Stimulated activated naive CD4-positive, alpha-beta T cell treated with Interleukin-2 at 50 U/mL for 16 hours (primary cell): ENCODE measurements around the gene AQR.
"Not testable (repeated sequence)": the region's sequence is repeated elsewhere in the genome, so short reads cannot be mapped to it uniquely, and the experiment has no call there.

Experiments used
- DNase-seq: peaks from one replicate; lab custom pipeline; 2025; lab: John Stamatoyannopoulos, UW

Gene AQR

DNA sequence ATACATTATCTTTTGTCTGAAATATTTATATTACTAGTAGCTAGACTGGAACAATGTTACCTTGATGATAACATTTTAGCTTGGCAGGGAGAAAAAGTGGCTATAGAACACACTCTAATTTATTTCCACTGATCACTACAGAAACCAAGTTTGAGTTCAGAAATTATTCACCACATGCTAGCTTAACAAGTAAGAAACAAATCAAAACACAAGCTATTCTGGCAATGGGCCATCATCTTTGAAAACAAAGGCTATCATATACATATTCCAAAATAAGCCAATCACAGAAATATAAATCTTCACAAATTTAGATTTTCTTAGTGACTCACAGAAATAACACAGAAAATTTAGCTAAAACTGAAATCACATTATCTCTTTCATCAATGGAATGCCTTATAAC lies 17.1 kb downstream of the AQR start:
- no peak for DNase-seq

- DNase-seq: no peak
Observed at GRCh38 chr15:34951993-34952392, 17.5 kb downstream of the AQR start.

DNA sequence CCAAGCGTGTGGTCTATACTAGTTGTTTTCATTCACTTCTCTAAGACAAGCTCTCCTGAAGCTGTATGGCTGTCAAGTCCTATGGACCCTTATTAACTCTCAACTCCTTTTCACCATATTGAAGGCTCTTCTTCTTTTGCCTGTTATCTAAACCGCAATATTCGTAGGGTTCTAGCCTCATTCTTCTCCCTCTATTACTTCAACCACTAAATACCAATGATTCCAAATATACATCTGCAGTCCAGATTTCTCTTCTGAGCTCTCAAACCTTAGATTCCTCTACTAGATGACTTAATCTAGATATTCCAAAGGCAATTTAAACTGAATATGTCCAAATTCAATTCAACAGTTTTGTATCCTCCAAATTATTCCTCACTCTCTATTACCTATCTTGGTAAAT lies 24.6 kb downstream of the AQR start:
- no peak for DNase-seq

DNA sequence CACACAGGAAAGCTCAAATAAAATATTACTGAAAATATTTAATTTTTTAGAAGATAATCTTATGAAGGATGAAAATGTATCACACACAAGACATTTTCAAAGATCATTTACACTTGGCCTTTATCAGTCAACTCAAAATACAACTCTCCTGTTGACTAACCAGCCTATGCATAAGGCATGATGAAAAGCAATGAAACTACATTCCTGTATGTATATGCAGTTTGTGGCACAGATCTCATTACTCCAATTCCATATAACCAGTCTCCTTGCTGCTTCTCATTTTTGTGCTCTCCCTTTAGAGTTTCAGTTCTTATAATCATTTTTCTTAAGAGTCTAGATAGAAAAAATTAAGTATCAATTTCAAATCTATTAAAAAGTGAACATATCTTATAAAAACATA lies 25.8 kb downstream of the AQR start:
- no peak for DNase-seq

GRCh38 chr15:34943264-34943663 lies 26.3 kb downstream of the AQR start:
- DNase-seq: not testable (repeated sequence)

DNA sequence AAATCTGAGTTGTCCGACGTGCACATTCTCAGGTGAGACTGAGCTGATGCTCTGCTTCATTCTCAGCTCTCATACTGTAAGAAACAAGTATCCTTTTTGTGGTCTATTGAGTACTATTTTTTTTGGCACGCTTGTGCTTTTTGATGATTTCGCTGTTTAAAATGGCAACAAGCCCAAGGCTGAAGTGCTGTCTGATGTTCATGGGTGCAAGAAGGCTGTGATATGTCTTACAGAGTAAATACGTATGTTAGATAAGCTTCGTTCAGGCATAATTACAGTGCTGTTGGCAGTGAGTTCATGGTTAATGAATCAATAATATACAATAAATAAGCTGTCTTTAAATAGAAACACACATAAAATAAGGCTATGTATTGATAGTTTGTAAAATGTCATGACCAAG lies 27.2 kb downstream of the AQR start:
- DNase-seq: no peak

DNA sequence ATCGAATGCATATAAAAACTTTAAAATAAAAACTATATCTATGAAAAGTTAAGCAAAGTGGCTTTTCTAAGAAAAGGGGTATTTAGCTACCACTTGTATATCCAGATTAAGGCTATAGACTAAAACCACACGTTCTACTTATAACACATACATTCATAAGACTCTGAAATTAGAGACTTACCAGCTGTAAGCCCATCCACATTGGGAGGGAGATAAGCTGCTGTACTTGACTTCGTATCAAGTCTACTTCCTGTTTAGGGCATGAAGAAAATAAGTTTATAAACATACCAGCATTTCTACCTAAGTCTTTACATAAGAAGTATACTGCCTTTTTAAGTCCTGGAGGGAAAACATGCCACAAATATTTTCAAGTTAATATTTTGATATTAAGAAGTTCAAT lies 27.7 kb downstream of the AQR start:
- DNase-seq: no peak

- no peak for DNase-seq
Observed at GRCh38 chr15:34941185-34941698, 28.3 kb downstream of the AQR start.

- no peak for DNase-seq
Observed at GRCh38 chr15:34933432-34933975, 36.0 kb downstream of the AQR start.

- DNase-seq: not testable (repeated sequence)
Observed at GRCh38 chr15:34928349-34928748, 41.2 kb downstream of the AQR start.

DNA sequence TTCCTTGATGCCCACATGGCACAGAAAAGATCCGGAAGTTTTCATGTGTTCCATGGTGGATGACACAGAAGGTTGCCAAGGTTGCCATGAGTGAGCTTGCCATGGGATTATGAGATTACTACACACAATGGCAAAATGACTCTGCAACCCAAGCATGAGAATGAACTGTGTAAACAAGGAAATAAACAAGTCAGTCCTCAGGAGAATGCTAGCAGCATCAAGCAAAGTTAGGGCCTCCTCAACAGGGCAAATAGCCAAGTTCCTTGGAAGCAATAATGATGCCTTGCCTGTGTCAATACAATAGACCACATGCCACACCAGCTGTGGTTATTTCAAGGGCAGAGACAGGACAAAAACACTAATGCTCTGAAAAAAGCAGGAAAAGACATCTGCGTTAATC lies 41.8 kb downstream of the AQR start:
- no peak for DNase-seq

DNA sequence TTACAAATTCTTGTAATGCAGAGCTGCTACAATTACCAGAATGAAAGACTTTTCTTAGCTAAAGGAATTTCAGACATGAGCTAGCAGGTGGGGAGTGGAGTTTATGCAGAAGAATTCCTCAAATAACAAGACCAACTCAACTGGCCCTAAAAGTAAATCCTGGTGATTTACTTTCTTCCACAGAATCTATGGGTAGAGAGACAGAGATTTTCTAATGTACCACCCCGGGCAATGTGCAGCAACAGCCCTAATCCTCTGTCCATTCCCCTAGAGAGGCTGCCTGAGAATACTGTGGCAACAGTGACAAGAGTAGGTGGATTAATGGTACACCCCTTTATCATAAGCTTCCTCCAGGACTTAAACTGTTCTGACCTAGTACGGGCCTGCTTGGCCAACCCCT lies 55.2 kb downstream of the AQR start:
- no peak for DNase-seq

DNA sequence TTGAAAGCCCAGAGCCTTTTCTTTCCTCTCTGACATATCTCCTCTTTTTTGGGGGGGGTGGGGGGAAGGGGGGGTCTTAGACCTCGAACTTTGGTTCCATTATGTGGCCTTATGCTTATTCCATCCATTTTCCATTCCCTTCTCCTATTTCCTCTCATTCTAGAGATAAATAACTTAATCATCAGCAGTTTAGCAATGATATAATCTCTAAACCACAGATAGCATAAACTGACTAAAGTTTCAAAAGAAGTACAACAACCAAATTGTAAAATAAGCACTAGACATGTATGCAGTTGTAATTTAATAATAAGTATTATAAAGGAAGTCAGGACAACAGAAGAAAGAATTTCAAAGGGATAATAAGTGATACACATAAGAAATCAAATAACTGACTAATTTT lies 64.5 kb downstream of the AQR start:
- DNase-seq: no peak

DNA sequence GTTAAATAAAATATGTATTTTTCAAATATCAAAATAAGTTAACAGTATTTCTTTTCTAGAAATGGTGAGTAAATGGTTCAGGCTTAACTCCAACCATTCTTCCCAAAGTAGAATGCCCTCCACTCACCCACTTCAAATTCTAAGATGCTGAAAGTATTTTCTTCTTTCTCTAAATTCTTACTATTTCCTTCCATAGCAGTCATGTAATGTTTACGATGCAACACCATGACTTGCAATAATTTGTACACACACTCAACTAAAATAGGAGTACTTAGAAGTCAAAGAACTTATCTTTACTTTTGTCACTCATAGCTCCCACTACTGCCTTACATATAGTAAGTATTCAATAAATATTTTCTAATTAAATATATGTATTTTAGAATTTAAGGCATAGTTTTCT lies 65.0 kb downstream of the AQR start:
- no peak for DNase-seq

DNA sequence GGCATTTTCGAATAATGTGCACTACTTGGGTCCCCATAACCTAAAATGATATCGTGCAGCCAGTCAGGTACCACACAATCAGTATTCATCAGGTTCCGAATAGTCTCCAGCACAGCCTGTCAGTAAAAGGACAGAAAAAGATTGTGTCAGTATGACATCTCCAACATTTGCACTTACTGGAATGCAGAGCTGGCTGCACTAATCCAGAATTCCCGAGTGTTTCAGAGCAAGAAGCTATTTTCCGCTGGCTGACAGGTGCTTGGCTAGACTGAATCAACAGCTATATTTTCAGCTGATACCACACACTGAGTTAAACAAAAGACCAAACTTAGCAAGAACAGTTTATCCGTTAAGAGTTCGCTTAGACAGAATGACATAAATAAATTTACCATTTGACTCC lies 68.8 kb downstream of the AQR start:
- DNase-seq: no peak

- no peak for DNase-seq
Observed at GRCh38 chr15:34896183-34896582, 73.4 kb downstream of the AQR start.

DNA sequence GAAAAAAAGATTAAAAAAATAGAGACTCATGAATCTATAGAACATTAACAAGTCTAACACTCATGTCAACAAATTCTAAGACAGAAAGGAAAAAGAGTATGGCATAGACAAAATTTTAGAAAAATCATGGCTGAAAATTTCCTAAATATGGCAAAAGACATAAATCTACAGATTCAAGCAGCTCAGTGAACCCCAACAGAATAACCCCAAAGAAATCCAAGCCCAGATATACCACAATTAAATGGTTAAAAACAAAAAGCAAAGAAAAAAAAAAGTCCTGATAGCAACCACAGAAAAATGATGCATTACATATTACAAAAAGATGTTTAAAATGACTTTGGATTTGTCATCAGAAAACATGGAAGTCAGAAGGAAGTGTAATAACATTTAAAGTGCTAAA lies 75.6 kb downstream of the AQR start:
- DNase-seq: no peak

- no peak for DNase-seq
Observed at GRCh38 chr15:34892963-34893591, 76.5 kb downstream of the AQR start.

DNA sequence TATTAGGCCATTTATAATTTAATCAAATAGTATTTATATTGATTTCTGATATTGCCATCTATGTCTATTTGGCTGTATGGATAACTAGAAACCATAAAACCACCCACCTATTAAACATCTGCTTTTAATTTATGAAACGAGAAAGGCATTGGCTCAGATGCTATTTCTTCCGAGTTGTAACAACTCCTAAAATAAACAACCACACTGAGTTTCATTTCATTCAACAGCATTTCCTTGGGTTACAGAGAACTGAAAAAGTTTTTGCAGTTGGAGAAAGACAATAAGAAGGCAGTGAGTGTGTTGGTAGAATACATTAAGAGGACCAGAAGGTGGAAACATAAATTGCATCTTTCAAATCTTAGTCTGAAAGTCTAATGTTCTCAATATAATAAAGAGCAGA lies 79.1 kb downstream of the AQR start:
- DNase-seq: no peak

GRCh38 chr15:34889476-34889875 lies 80.1 kb downstream of the AQR start:
- no peak for DNase-seq

GRCh38 chr15:34886134-34886533 lies 83.4 kb downstream of the AQR start:
- DNase-seq: no peak

DNA sequence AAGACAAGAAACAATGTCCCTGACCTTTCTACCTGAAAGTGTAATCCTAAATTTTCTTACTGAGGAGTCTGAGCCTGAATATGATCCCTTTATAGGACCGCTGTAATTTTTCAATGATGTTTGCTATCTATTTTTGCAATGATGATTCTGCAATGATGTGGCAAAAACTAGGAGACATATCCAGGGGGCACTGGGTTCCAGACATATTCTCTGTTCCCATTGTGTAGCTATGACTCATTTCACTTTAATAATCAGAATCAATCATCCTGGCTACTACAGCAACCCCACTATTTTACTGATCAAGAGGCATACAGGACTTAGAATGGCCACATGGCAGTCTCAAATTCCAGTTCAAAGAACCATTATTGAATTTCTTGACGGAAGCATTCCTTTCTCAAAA lies 85.9 kb downstream of the AQR start:
- no peak for DNase-seq

DNA sequence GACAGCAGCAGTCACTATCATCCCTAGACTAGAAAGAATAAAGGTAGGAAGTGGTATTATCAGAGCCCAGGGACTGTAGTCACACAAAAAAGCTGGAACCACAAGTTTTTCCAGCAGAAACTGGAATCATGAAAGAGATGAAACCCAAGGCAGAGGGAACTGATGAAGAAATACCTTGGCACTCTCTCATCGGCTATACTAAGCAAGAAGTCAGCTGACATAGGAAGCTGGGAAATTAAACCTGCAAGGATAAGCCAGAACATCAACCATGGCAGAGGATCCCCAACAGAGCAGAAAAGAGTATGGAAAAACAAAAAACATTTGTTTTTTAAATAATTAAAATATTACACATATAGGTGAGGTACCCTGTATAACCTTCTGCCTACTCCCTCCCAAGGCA lies 86.5 kb downstream of the AQR start:
- DNase-seq: no peak

DNA sequence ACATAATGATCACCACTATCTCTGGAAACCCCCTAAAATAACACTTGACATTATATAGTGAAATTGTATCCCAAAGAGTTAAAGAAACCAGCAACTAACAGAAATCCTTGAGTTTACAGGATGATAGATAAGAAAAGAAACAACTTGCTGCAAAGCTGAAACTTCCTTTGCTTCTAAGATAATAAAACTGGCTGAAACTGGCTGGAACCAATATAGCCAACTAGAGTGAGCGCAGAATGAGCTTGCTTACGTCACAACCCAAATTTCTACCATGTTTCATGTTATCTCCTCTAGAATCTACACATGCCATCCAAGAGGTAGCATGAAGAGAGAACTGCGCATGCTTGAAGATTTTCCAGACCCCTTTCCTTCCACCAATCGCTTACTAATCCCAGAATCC lies 90.4 kb downstream of the AQR start:
- no peak for DNase-seq
